Fibroblast of peridontal ligament (primary cell): ENCODE data around the gene MYO1D.

Experiments used
- DNase-seq: peaks from one replicate; pipeline ENCODE4 v3.0.0-alpha.2; 2010; ENCODE audit errors: extremely low read depth

MYO1D gene

GRCh38 chr17:32625971-32626370 is 251.0 kb downstream of the MYO1D start:
- DNase-seq: no peak

GRCh38 chr17:32623196-32623595 is 253.7 kb downstream of the MYO1D start:
- DNase-seq: no peak

- DNase-seq: no peak
Observed at GRCh38 chr17:32622540-32622939, 254.4 kb downstream of the MYO1D start.

GRCh38 chr17:32621612-32622312 is 255.2 kb downstream of the MYO1D start:
- DNase-seq: no peak

- DNase-seq: no peak
Observed at GRCh38 chr17:32615326-32615725, 261.6 kb downstream of the MYO1D start.

GRCh38 chr17:32610943-32611342 is 266.0 kb downstream of the MYO1D start:
- no peak for DNase-seq

GRCh38 chr17:32609884-32610650 is 266.9 kb downstream of the MYO1D start:
- DNase-seq: no peak

- no peak for DNase-seq
Observed at GRCh38 chr17:32609085-32609484, 267.8 kb downstream of the MYO1D start.

- DNase-seq: no peak
Observed at GRCh38 chr17:32608267-32608666, 268.7 kb downstream of the MYO1D start.

GRCh38 chr17:32604966-32605365 is 272.0 kb downstream of the MYO1D start:
- DNase-seq: no peak

GRCh38 chr17:32602396-32602795 is 274.5 kb downstream of the MYO1D start:
- no peak for DNase-seq

- no peak for DNase-seq
Observed at GRCh38 chr17:32601866-32602265, 275.1 kb downstream of the MYO1D start.

- no peak for DNase-seq
Observed at GRCh38 chr17:32596628-32597027, 280.3 kb downstream of the MYO1D start.

- no peak for DNase-seq
Observed at GRCh38 chr17:32596206-32596605, 280.7 kb downstream of the MYO1D start.

GRCh38 chr17:32593003-32593402 is 283.9 kb downstream of the MYO1D start:
- no peak for DNase-seq

GRCh38 chr17:32591405-32591804 is 285.5 kb downstream of the MYO1D start:
- no peak for DNase-seq

- DNase-seq: no peak
Observed at GRCh38 chr17:32590974-32591373, 285.9 kb downstream of the MYO1D start.

- no peak for DNase-seq
Observed at GRCh38 chr17:32588982-32589381, 287.9 kb downstream of the MYO1D start.

GRCh38 chr17:32588135-32588534 is 288.8 kb downstream of the MYO1D start:
- DNase-seq: no peak

GRCh38 chr17:32586666-32587065 is 290.3 kb downstream of the MYO1D start:
- no peak for DNase-seq

GRCh38 chr17:32584792-32585191 is 292.1 kb downstream of the MYO1D start:
- DNase-seq: peak; percentile 11

GRCh38 chr17:32583053-32583452 is 293.9 kb downstream of the MYO1D start:
- no peak for DNase-seq

- no peak for DNase-seq
Observed at GRCh38 chr17:32575852-32576251, 301.1 kb downstream of the MYO1D start.

GRCh38 chr17:32570081-32570396 is 306.9 kb downstream of the MYO1D start:
- DNase-seq: no peak
